Stimulated activated CD4-positive, alpha-beta T cell treated with anti-CD3 and anti-CD28 coated beads, Interleukin-1b, Interleukin-23, amount 100 ng/mL, for 24 hours (primary cell): ENCODE measurements around the gene CDH6.

ENCODE experiments used
- DNase-seq, 4 experiments: peaks; one replicate each; pipeline ENCODE4 v3.0.0-alpha.2; 2020; ENCODE audit warnings: low read depth in 4 of 4, low spot score in 1 of 4

The CDH6 gene

DNA sequence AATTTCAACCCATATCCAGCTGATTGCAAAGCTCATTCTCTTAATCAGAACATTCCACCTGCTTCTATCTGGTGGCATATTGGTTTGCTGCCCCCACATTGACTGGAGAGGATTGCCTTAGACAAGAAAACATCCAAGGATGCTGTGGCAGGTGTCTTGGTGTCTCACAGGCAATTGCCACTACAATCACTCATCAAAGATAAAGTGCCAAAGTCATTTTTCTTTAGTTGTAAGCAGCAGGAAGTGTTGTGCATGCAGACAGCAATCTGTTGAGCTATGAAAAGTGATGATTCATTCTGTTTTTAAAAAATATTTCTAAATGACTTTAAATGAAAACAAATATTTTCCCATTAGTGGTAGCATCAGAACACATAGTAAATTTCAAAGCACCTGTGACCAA is 53.9 kb downstream of the CDH6 start:
- no peak for DNase-seq

DNA sequence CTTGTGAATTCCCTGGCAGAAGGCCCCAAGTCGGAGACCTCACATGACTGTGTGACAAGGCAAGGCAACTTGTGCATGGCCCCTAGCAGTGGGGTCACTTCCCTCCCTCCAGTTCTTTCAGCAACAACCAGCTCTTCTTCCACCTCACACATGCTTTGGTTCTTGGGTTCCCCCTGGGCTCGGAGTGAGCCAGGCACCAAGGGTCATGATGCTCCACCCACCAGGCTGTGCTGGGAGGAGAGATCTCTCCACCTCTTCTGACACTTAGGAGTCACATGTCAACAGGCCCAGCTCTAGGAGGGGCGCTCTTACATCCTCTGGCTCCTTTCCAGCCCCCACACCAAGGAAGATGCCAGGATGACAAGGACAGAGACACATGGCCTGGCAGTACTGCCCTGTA is 56.7 kb downstream of the CDH6 start:
- no peak for DNase-seq

DNA sequence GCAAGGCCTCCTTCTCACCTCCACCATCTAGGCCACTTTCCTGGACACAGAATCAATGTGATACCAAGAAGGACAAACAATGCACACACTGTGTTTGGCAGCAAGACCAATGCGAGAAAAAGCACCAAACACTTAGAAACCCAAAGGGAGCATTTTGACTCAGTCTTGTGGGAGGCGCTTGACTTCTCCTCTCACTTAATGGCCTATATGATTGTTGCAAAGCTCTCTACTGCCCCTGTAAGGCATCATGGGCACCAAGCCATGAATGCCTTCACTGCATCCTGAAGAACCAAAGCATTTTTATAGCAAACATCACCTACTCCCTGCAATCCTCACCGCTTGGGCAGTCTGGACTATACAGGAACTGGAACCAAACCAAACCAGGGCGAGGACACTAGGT is 57.5 kb downstream of the CDH6 start:
- DNase-seq: no peak

DNA sequence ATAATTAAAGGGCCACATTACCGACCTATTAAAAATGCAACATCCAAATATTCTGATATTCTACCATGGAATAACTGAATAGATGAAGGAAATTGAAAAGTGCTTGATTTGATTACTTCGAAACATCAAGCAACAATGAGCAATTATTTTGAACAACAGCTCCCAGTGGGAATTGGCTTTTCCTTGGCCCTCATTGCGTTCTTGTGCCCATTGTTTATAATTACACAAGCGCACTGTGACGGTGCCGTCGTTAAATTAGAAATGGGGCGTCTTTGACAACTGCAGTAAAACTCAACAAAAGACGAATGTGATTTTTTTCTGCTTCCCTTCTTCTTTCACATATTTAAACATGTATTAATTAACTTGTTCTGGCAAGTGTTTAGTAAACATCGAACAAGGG is 61.6 kb downstream of the CDH6 start:
- DNase-seq: no peak

DNA sequence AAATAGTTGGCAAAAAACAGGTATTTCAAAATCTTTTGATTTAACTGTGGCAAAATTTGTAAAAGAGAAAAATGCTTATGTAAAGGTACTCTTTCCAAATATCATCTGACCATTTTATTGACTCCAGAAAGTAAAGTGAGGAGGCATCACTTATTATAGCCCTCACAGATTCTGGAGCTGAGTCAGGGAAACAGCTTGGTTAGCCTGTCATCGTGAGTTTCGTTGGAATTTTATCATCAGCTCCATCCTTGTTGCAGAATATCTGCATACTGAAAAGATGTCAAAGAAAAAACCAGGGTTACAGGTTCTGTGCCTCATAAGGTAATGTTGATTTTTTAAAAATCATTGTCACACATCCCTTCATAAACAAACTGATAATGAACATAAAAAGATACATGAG is 74.8 kb downstream of the CDH6 start:
- no peak for DNase-seq

DNA sequence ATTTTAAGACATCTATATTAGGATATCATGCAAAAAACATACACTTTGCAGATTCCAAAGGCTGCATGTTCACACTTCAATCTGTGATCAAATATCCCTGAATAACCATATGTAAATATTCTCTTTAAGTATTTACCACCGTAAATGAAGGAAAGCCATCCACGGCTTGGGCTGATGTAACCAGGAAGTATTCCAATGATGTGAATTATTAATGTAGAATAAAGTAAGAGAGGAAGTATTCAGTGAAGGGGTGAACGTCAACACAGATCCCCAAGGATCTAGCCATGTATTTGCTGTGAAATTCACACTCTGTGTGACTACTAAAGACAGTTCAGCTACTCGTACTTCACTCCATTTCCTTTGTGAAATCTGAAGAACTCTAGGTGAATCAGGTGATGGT is 75.2 kb downstream of the CDH6 start:
- DNase-seq: no peak

DNA sequence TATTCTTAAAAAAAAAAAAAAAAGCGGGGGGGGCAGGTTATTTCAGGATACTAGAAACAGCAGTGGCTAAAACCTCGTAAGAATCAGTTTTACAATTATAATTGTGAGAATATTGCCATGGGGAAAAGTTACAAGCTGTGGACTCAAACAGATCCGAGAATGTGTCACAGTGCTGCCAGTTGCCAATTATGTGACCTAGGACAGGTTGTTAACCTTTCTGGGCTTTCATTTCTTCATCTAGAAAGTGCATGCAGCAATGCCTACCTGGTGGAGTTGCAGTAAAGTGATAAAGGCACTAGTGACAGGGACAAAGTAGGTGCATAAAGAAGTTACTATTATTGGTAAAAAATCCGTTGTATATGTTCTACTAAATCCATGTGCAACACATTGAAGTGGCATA is 75.8 kb downstream of the CDH6 start:
- no peak for DNase-seq

DNA sequence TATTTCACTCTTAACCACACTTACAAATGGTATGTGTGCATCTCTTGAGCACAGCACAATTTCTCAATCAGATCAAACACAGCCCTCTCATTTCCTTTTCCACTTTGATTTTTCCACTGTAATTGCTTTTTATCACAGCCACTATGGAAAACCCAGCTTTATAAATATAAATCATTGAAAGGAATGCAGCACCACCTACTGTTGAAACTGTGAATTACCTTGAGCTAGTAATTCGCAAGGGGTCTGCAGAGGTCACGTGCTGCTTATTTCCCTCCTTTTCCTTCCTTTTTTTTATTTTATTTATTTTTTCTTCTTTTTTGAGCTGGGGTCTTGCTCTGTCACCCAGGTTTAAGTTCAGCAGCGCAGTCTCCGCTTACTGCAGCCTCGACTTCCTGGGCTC is 76.9 kb downstream of the CDH6 start:
- no peak for DNase-seq

DNA sequence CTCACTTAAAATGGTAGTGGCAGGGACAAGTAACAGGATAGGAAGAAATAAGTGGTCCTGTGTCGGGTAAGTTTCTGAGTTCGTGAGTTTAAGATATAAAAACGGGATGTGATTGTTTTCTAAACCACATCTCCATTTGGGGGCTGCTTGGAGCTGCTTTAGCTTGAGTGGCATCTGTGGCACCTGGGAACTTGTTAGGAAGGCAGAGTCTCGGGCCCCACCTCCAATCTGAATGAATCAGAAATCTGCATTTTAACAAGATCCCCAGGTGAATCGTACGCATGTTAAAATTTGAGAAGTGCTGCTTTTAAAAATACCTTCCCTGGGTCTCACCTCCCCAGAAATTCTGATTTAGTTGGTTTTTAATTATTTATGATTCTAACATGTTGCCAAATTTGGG is 78.1 kb downstream of the CDH6 start:
- DNase-seq: no peak

DNA sequence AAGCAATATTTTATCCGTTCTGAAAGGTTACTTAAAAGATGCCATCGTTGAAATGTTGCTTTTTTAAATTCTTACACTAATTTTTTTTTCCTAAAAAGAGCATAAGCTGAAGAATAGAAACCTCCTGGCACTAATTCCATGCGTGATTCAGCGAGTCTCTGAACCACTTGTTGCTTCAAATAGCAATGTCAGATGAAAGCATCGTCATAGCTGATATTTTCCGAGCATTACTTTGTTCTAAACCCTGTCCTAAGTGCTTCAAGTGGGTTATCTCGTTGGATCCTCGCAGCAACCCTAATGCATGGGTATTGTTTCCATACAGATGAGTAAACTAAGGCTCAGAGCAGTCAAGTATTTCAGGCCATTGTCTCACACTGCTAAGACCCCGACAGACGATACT is 79.7 kb downstream of the CDH6 start:
- DNase-seq: no peak

DNA sequence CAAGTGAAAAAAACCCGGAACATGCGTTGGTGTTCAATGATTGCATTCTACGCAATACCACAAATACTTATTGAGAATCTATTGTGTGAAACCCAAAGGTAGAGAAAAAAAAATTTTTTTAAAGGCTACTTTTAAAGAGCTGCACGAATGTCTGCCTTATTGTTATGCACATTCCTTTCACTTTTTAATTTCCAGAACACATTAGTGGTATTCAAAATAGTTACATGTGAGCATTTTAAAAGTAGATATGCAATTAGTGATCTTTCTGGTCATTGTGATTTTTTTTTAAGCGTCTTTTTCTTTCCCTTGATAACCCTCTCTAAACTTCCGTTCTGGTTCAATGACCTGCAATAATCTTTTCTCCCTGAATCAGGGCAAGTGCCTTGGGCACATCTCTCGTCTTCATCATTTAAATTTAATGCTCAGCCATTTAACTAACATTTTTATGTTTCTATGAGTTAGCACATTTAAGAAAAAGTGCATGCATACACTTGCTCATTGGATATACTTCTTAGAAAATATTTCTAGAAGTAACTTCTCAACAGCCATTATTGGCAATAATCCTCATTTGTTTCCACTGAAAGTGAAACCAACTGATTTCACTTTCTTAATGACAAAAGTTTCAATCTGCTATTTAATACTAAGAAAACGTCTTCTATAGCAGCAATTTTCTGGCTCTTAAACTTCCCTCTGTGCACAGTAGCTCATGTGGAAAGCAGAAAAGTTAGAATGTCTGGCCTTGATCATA is 80.3 kb downstream of the CDH6 start:
- DNase-seq: no peak

DNA sequence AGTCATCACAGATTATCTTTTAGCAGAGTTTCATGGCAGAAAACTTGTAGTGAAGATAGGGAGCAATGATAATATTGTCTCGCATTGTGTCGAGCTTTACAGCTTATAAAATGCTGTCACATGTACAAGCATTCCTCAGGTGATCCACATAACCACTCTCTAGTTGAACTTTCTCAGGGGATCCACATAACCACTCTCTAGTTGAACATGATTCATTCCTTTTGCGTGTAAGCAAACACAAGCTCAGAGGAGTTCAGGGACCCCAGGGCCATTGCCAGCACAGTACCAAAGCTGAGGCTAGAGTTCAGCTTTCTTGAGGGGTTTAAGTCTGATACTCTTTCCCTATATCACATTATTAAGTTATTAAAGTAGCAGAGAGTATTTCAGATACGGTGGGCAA is 86.7 kb downstream of the CDH6 start:
- no peak for DNase-seq

DNA sequence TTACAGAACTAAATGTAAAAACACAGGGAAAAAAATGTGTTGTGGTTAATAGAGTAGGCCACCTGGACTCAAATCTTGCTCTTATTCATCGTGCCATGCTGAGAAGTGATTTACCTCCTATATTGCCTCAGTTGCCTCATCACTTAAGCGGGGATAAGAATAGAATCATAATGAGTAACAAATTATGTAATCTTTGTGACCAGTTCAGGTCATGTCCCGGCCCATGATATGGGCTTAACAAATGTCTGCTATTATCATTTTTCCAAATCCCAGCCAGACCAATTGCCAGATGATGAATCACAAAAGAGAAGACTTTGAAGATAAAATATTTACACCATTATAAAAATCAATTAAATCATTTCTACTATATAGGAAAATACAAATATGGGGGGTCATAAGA is 89.8 kb downstream of the CDH6 start:
- no peak for DNase-seq

DNA sequence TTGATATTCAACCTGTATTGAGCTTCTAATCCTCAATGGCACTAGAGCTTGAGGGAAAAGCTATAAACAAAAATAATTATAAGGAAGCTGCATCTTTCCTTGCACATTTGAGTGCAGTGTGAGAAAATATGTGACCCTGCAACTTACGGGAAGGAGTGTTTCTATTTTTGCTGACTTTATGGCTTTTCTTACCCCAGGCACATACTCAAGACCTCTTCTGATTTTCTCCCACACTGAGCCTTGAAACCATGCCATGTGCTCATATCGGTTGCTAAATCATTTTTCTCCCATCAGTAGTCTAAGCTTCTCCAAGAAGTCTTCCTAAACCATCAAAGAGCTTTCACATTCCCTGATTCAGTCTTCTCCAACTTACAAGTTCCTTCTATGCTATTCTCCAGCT is 91.5 kb downstream of the CDH6 start:
- no peak for DNase-seq

DNA sequence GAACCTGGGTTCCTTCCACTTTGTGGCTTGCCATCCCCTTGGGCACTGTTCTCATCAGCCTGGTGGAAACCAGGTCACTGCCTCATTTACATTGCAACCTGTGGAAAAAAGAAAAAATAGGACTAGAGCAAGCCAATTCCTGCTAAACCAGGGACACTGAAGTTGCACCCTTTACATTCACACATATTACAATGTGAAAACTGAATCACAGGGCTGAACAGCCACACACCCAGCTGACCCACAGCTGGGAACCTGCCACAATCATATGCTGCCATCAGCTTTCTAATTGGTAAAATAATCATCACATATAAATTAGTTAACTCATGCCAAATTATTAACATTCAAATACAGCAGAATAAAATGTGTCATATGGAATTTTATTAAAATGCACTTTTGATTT is 94.5 kb downstream of the CDH6 start:
- DNase-seq: no peak

DNA sequence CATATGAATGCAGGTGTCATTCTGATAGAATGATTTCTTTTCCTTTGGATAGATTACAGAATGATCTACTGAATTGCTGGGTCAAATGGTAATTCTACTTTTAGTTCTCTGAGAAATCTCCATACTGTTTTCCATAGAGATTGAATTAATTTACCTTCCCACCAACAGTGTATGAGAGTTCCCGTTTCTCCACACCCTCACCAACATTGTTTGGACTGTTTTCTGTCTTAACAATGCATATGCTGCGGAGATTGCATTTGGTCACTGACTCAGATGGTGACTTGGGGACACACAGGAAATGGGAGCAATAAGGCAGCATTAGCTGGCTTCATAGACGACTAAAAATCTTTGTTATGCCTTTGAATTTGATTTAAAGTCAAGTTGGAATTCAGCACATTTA is 95.9 kb downstream of the CDH6 start:
- DNase-seq: no peak

DNA sequence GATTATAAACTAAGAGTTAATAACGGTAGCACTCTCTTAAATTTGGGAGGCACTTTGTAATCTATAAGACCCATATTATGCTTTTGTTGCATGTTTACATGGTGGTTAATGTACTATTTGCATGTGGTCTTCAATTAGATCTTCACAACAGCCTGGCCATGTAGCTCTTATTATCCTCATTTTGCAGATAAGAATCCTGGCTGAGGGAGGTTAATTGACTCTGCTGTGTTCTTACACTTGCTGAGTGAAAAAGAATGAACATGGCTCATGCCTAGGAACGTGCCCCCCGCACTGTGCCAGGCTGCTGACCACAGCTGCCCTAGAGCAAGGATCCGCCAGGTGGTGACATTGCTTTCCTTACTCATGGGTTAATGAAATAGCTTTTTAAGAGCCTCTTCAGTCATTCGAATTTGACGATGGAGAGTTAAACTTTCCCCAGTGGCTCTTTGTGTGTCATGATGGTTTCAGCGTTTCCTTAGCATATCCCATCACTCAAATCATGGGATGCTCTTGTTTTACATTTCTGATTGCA is 97.9 kb downstream of the CDH6 start:
- DNase-seq: no peak

DNA sequence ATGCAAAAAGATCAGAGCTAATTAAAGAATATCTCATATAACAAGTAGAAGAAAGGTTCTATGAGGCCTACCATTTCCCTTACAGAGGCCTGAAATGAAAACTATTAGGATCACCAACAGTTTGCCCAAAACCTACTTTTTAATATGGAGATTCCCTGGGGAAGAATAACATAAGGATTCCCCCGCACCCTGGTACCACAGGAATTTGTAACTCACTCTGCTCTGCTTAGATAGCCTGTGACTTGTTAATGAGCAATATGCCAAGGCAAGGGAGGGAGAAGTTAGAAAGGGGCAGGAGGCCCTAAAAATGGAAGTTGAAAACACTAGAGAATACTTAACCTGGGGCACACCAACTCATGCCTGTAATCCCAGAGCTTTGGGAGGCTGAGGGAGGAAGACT is 107.0 kb downstream of the CDH6 start:
- no peak for DNase-seq

DNA sequence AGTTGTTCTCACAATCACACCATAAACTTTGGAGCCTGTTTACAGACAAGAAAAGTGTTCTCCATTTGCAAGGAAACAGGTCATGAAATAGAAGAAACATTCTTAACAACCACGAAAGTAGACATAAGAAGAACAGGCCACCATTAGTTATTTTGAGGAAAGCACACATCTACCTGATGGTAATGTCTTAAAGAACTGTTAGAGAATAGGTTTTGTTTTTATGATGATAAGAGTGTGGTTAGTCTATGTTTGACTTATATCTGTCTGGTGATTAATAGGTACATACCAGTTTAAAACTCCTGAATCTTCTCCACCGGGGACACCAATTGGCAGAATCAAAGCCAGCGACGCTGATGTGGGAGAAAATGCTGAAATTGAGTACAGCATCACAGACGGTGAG is 108.3 kb downstream of the CDH6 start:
- DNase-seq: no peak

DNA sequence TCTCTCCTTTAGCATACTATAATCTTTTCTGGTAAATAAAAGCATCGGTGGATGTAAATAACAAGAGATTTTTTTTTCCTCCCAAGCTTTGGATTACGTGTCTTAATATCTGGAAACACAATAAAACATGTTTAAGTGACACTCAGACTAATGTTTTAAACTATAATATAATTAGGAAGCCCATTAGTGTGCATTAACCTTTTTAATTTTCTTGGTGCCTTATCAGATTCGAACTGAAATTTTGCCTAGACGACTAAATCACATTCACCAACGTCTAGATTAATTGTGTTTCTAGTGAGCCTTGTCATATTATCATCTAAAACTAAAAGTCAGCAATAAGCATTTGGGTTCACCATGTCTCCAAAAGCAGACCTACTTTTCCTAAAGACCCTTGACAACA is 110.2 kb downstream of the CDH6 start:
- no peak for DNase-seq

DNA sequence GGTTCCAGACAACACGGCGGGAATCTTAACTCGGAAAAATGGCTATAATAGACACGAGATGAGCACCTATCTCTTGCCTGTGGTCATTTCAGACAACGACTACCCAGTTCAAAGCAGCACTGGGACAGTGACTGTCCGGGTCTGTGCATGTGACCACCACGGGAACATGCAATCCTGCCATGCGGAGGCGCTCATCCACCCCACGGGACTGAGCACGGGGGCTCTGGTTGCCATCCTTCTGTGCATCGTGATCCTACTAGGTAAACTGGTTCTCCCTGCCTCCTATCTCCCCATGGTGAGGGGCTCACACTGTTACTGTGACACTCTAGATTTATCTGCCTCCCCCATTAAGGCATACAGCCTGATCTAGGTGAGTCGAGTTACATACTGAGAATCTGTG is 124.2 kb downstream of the CDH6 start:
- DNase-seq: no peak

DNA sequence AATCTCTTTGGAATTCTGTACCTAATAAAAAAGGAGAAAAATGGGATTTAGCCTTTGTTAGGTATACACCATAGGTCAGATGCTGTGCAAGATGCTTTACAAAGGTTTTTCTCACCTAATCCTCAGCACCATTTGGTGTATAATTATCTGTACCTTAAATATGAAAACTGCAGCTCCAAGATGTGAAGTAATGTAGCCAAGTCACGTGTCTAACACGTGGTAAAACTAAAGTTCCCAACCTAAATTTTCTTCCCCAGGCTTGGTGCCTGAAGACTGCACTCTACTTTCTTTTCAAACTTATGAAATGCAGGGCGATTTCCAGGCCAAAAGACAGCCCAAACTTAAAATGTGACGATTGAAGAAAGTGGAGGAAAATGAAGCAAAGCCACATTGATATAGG is 125.8 kb downstream of the CDH6 start:
- DNase-seq: no peak

DNA sequence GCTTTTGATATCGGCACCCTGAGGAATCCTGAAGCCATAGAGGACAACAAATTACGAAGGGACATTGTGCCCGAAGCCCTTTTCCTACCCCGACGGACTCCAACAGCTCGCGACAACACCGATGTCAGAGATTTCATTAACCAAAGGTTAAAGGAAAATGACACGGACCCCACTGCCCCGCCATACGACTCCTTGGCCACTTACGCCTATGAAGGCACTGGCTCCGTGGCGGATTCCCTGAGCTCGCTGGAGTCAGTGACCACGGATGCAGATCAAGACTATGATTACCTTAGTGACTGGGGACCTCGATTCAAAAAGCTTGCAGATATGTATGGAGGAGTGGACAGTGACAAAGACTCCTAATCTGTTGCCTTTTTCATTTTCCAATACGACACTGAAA is 129.5 kb downstream of the CDH6 start:
- DNase-seq: no peak

DNA sequence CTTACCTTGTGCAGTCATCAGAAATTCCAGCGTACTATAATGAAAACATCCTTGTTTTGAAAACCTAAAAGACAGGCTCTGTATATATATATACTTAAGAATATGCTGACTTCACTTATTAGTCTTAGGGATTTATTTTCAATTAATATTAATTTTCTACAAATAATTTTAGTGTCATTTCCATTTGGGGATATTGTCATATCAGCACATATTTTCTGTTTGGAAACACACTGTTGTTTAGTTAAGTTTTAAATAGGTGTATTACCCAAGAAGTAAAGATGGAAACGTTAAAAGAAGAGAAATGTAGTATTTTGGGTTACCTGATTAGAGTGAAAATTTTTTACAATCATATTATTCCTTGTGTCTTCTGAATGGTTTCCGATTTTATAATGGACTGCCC is 131.4 kb downstream of the CDH6 start:
- DNase-seq: no peak
